GM19023 (cell line): Measurements from ENCODE around the gene MORN5.

Experiments used
- ATAC-seq: cut with Tn5 transposase; IDR thresholded peaks from one replicate; pipeline ENCODE4 v1.9.1; 2021; ENCODE audit warnings: mild to moderate bottlenecking, moderate library complexity; ENCODE audit not compliant: unreplicated experiment

Gene MORN5

DNA sequence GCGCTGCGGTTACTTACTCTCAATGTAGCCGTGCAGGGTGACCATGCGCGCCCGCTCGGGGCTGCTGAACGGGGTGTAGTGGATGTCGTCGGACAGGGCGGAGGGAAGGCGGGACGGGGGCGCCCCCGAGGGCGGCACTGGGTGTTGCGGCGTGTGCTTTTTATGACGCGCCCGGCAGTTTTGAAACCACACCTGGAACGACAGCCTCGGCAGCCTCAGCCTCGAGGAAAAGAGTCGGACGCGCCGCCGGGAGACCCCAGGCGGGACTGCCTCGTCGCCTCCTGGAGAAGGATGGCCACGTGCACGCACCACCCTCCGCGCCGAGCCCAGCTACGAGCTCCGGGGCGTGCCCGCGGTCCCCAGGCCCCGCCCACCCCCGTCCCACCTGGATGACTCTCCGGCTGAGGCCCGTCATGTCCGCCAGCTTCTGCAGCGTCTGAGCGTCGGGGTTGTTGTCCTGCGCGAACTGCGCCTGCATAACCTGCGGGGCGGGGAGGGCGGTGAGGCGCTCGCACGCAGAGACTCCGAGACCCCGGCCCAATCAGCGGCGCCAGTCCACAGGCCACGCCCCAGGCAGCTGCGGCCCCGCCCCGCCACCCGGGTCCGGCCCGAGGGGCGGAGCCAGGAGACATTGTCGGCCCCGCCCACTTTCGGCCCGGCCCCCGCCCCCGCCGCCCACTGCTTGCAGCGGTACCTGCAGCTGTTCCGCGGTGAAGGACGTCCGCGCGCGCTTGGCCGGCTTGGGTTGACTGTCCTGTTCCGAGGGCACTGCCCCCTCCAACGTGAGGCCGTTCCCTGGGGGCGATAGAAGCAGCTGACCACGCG, 54.1 kb downstream of the MORN5 start:
- no peak for ATAC-seq

DNA sequence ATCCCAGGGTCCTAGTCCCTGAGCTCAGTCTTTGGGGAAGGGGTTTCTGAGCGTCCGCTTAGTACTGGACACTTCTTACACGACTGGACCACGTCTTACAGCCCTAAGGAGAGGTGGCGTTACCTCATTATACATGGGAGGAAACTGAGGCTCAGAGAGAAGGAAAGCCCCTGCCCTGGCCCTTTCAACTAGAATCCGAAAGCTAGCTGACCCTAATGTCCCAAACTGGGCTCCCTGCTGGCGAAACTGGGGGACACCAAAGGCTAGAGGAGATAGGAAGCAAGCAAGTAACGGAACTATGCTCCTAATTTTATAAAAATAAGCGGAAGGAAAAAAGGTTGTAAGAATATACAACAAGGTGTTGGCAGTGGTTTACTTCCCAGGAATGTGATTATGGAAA, 54.8 kb downstream of the MORN5 start:
- no peak for ATAC-seq

DNA sequence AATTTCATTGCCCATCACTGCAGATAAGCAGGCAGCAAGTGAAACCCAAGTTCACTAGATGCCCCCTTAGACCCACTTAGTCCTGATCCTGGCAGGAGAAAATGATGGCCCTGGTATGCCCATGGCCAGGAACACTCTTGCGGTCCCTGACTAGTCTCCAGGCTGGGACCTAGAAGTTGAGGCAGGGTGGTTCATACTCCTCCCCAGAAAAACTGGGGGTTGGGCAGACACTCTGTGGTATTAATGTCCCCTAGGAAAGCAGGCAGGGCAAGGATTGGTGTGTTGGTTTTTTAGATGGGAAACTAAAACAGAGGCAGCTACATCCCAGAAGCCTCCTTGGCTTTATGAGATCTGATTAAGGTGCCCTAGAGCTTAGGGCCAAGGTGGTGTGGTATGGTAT, 56.0 kb downstream of the MORN5 start:
- ATAC-seq = no peak

DNA sequence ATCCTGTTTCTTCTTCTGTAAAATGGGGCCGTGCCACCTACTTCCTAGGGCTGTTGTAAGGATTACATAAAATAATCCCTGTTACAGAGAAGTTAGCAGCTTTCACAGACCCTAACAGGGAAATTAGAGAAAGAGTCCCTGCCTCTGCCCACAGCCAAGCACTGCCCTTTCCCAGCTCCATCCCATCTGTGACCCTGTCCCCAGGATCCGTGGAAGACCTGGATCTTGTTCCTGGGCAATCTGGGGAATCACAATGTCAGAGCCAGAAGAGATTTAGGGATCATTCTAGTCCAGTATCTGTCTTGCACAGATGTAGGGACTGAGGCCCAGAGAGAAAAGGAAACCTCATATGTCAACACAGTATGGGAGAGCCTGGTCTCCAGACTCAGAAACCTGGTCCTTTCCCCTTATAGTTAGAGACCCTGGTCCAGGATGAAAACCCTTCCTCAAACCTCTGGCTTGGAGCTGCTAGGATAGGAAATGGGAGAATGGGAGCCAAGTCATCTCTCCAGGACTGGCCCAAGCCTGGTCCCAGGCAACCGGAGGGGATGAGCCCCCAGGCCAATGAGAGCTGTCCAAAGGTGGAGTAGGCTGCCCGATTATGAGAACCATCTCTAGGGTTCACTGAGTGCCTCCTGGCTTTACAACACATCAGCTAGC, 56.6 kb downstream of the MORN5 start:
- ATAC-seq = no peak

DNA sequence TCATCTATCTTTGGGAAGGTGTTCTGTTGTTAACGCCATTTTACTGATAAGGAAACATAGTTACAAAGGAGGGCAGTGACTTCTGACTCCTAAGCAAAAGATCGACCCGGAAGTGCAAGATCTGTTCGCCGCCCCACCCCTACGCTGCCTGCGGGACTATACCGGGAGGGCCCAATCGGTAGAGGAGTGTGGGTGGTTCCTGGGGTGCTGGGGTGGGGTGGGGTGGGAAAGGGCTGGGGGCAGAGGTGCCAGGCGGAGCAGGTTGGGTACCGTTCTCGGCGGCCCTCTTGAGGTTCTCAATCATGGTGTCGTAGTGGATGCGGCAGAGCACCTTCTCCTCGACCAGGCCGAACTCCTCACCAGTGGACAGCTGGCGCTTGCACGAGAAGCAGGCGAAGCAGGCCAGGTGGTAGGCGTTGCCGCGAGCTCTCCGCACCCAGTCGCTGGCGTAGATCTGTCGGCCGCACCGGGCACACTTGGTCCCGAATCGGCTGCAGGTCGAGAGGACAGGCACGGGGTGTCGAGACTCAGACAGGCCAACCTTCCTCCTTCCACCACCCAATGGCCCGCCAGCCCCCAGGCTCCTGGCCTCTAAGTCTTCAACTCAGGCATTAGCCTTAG, 57.2 kb downstream of the MORN5 start:
- no peak for ATAC-seq

DNA sequence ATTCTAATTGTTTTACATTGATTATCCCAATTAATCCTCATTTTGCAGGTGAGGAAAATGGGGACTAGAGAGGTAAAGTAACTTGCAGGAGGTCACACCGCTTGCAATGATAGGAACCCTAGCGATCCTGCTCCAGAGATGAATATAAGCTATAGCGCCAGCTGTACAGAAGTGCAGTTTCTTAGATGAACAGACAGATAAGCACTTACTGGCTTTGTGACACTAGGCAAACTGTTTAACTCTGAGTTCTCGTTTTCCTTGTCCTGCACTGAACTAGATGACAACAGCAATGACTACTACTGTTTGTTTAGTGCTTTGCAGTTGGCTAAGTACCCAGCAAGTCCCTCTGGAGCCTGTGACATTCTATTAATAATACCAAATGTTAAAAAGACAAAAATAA, 57.9 kb downstream of the MORN5 start:
- ATAC-seq = no peak

DNA sequence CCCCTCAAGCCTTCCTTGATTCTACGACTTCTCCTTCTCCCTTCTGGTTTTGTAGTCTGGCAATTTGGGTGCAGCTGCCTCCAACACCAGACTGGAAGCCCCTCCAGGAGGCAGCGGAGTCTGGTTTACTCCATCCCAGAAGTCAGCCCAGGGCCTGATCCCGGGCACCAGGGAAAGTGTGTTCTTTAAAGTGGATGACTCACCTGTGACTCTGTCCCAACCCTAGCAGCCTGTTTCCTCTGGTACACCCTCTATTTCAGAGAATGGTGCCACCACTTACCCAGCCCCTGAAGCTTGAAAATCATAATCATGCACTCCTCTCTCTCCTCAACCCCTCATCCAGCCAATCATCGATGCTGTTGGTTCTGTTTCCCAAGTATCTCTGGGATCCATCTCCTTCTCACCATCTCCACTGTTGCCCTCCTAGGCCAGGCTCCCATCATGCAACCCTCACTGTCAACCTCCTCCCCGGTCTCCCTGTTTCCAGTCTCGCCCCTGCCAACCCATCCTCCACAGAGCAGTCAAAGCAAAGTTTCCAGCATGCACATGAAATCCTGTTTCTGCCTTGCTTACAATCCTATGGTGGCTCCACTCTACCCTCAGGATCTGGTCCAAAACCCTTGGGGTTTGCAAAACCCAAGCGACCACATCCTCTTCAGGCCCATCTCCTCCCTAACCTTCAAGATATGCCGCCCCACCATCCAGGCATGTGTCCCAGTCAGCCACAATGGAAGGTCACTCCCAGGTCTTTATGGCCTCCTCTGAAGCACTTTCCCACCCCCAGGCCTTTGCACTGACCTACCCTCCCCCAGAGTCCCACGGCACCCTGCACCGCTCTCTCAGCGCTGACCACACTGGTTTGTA, 58.6 kb downstream of the MORN5 start:
- ATAC-seq = no peak

DNA sequence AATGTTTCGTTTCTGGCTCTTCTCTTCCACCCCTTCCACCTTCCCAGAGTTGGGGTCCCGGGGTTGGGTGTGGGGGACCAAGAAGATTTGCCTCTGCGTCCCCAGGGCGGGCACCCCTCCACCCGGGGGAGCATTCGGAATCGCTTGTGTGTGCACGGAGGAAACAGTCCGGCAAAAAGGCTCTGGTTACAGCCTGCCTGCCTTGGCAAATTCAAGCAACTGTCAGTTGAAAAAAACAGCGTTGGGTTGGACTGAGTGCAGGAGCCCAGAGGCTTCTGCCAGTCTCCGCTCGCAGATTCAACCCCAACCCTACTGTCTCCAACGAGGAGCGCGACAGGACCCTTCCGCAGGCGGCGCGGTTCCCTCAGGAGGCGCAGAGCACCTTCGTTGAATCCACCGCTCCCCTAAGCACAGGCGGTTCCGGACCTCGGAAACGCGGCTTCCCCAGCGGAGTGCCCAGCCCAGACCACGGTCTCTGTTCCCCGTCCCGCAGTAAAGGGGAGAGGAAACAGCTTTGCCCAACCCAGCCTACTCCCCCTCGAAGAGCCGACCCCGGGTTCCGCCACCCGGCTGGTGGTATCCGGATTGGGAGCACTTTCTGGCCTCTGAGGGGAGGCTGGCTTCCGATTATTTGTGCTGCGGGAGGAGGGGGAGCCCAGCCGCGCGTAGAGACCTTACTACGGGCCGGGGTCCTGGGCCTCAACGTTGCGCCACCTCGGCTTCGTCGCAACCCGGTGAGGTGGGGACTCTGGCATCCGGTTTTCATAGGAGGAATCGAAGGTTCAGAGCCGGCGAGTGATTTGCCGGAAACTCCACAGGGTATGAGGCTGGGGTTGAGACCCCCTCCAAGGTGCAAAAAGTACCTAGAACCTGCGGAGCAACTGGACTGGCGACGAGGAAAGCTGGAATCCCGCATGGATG, 59.5 kb downstream of the MORN5 start:
- no peak for ATAC-seq

DNA sequence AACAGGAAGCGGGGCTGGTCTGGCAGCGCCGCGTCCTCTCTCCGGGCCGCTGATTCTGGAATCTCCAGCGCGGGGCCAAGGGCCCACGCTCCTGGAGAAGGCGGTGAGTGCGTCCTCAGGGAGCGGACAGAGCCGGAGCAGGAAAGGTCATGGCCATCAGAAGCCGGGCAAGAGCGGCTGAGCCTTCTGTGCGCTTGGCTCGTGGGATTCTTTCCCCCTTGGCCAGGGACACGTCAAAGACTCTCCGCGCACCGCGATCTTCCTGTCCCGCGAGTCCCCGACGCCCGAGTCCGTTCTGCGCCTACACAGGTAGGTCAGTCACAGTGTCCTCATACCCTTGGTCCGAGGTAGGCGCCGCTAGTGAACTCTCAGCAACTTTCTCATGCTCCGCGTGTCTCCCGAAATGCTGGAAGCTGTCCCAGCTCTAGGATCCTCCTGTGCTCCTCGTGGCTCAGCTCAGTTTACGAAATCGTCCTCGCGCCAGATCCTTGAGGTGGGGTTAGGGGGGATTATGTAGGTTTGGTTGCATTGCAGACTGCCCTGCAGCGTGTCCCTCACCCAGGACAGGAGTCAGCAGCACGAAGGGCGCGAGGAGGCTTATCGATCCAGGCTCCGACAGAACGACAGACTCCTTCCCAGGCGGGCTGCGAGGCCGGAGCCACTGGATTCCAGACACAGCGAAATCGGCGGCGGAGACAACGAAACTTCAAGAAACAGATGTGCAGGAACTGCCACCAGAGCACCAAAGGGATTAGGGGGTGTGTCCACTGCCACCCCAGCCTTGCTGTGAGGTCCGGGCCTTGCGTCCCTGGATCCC, 60.4 kb downstream of the MORN5 start:
- ATAC-seq = no peak

DNA sequence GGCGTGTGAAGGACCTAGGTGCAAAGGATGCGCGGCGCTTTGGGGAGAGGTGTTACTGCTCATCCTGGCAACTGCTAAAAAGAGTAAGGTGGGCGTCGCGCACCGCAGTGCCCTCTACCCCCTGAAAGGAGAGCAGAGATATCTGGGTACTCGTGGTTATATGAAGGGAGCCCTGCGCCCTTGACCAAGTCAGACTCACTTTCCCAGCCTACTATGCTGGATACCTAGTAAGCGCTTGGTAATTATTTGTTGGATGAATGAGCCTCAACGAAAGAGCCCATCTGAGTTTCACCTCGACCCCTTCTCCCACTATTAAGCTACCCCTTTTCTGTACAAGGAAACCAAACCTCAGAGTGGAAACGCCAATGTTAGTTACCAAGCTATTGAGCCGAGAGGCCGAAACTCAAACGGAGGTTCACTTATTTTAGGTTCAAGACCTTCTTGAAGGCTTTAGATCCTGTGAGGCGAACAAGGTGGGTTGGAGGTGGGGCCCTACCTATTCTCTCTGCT, 61.0 kb downstream of the MORN5 start:
- no peak for ATAC-seq

DNA sequence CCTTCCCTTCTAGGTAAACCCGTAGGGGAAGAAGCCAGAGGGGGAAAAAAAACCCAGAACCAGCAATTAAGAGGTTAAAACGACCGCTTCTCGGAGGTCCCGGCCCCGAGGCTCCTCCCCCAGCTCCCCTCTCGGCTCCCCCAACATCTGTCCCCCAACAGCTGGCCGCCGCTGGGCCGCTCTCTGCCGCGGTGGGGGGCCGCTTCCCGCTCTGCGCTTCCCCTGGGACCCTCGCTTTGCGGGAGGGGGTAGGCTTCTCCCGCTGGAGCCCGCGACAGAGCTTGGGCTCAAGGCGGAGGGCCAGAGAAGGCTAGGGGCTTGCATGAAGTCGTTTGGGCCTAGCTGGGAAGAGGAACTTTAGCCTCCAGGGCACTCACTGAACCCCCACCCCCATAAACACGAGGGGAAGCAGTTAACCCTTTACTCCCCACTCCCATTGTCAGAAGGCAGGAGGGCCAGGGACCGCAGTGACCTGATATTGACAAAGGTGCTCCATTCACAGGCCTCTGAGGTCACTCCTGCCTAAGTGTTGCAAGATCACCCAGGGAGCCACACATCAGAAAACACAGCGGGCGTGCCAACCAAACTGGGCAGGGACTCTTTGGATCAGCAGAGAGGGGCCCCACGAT, 61.6 kb downstream of the MORN5 start:
- ATAC-seq = no peak

DNA sequence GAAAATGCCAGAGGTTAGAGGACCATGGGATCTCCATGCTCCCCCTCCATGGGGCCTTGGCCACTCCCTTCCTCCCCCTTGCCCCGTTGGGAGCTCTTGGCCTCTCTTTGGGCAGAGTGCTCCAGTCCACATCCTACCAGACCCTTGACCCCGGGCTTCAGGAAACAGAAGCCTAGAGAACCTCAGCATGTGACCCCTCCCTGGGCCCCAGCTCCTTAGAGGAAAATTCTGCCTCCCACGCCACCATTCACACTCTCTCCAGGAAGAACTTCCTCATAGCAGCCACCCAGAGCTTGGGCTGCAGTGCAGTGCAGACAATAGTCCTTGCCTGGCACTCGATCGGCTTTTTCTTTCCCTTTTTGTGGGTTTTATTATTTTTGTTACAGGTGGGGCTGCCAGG, 63.1 kb downstream of the MORN5 start:
- ATAC-seq = no peak

DNA sequence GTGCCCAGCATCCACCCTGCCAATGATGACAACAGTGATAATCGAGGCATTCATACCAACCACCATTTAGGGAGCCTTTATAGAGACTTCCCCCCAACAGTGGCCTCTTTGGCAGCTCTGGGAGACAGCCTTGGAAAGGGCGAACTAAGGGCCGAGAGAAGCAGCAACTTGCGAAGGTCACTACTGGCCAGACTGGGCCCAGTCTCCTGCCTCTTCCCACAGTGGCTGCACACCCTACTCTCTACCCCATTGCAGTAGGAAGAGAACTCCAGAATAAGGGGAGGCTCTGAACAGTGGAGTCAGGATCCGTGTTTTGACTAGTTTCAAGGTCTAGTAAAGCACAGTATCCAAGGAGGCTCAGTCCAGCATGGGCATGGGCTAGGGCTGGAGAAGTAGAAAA, 63.7 kb downstream of the MORN5 start:
- no peak for ATAC-seq

DNA sequence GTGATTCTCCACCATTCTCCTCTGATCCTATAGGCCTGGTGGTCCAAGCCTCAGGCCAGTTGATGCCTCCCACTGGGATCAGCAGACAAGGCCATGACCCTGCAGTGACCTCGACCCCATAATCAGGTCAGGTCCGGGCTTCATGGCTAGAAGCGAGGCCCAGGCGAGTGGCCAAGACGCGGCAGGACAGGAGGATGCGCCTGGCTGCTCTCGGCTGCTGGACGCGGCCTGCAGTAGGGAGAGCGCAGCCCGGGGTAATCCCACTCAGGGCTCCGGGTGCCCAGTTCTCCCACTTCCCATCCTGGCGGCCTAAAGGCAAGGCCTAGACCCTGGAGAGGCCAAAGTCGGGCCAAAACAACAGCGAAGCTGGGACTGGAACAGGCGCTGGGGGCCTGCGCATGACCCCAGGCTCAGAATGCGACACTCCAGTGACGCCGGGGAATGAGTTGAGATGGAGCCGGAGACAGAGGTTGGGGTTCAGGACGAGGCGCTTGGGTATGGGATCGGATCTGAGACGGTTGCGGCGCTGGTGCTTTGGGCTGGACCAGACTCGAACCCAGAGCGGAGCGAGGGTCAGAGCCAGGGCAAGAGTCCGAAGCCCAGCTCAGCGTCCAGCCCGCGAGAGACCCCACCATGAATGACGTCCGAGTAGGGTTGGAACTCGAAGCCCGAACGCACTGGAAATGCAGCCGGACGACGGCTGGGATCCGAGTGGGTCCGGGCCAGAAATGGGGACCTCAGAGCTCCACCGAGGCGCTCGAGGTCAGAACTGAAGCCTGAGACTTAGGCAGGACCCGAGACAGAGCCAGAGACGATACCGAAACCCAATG, 65.8 kb downstream of the MORN5 start:
- no peak for ATAC-seq

DNA sequence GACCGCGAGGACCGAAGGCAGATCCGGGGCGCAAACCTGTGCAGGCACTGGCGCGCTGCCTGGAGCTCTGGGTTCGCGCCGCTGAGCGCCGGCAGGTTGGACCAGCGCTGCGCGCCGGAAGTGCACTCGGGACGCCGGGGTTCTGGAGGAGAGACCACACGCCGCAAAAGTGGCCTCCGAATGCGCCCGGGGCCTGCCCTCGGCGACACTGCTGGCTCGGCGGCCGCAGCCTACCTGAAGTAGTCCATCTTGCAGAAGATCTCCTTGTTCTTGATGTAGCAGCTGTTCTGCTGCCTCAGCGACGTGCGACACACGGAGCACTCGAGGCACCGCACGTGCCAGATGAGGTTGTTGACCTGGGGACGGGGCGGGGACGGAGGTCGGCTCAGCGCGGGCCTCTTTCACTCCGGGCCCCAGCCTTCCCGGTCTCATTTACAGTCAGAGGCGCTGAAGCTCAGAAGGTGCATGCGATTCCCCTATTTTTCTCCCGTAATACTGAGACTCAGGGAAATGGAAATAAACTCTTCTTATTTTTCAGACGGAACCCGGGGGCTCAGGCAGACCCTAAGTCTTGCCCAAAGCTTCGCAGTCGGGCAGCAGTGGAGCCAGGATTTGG, 66.5 kb downstream of the MORN5 start:
- ATAC-seq = no peak

DNA sequence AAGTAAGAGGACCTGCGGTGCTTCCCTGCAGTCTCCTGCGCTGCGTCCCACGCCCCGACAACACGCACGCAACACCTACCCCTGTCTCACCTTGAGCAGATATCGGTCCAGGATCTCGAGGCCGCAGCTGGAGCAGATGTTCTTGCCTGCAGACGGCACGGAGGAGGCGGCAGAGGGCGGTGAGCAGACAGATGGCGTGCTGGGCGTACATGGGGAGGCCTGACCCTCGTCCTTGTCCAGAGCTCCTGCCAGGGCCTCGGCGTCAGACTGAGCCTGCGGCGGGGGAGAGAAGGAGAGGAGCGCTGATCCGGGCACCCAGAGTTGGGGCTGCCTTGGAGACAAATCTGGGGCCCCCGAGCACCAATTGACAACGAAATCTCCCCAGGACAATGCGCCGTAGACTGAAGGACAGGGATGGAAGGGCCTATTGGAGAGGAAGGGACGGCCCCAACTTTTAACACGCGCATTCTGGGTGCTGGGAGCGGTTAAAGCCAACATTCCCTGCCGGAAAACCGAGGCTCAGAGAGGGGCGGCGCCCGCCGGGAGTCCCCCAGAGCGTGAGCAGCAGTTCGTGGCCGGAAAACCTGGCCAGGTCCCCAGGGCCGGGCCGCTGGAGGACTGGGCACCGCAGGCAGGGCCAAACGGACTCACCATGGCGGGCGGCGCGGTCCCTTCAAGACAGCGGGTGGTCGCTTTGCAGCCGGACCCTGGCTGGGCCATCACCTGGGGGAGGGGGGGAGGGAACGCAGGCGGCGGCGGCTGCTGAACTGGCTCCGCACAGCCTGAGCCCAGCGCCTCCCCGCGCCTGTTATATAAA, 67.3 kb downstream of the MORN5 start:
- ATAC-seq = no peak

DNA sequence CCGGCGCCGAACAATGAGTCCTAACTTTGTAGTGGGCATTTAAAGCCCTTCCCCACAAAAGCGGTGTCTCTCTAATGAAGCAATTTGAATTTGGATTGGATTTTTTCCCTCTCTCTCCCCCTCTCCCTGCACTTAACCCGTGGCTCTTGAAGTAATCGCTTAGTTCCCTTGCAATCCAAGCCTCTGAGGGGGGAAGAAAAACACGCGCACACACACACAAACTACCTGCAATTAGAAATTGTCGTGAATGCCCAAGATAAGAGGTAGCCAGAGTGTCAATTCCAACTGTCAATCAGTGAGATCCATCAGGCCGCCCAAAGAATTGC, 67.8 kb downstream of the MORN5 start:
- ATAC-seq = no peak
